K562 (cell line): ENCODE results near the gene DHX36. TPM values are rescaled to one million over a fixed set of nuclear protein-coding genes. Genes with fewer than 3 reads are reported as not detected.

Source experiments
- ATF2 ChIP-seq: sonication (generic); formaldehyde crosslinking; IDR thresholded peaks from 2 replicates; pipeline ENCODE4 v1.8.1; 2022; ENCODE audit warnings: missing genetic modification reagents
- DMBX1 ChIP-seq: fragments of 250-450 bp; sonication (Bioruptor Pico); IDR thresholded peaks from 2 replicates; pipeline ENCODE4 v1.8.0; 2022; ENCODE audit warnings: inconsistent platforms, mild to moderate bottlenecking, moderate library complexity, borderline replicate concordance
- ELF1 ChIP-seq: fragments of 200-800 bp; sonication (Bioruptor generic); IDR thresholded peaks from 2 replicates; pipeline ENCODE4 v1.6.1; 2016; ENCODE audit warnings: missing genetic modification characterization, missing compliant biosample characterization
- ETV5 ChIP-seq: sonication (generic); formaldehyde crosslinking; IDR thresholded peaks from 2 replicates; pipeline ENCODE4 v1.4.0; 2020; ENCODE audit warnings: low read depth, mild to moderate bottlenecking, missing genetic modification reagents
- FOXA1 ChIP-seq: fragments of 450-650 bp; IDR thresholded peaks from 2 replicates; pipeline ENCODE4 v1.6.1; 2016; ENCODE audit warnings: mild to moderate bottlenecking, borderline replicate concordance
- FOXK1 ChIP-seq: sonication (generic); formaldehyde crosslinking; IDR thresholded peaks from 2 replicates; pipeline ENCODE4 v1.8.0; 2022; ENCODE audit warnings: missing genetic modification reagents, mild to moderate bottlenecking, borderline replicate concordance
- HLTF ChIP-seq: fragments of 450-650 bp; IDR thresholded peaks from 2 replicates; pipeline ENCODE4 v1.6.1; 2016
- HNRNPLL ChIP-seq: fragments of 200-400 bp; formaldehyde crosslinking; IDR thresholded peaks from 2 replicates; pipeline ENCODE4 v1.6.1; 2017; ENCODE audit warnings: low read length, low read depth, mild to moderate bottlenecking; ENCODE audit not compliant: poor library complexity, severe bottlenecking
- JUND ChIP-seq, 2 experiments: IDR thresholded peaks; 2 replicates in 1 of 2; 3 replicates in 1 of 2; pipeline ENCODE4 v1.6.1; 2011; ENCODE audit warnings: borderline replicate concordance in 2 of 2, low read depth in 2 of 2, low read length in 2 of 2, improper control_type of control experiment in 1 of 2, missing biosample characterization in 1 of 2, missing genetic modification characterization in 1 of 2, missing genetic modification reagents in 1 of 2
- PRPF4 ChIP-seq: fragments of 200-400 bp; formaldehyde crosslinking; IDR thresholded peaks from one replicate; pipeline ENCODE4 v1.6.1; 2017; ENCODE audit warnings: low read length, low read depth, mild to moderate bottlenecking; ENCODE audit not compliant: insufficient read depth, poor library complexity, severe bottlenecking
- ZHX1 ChIP-seq: fragments of 150-350 bp; conservative IDR thresholded peaks from 2 replicates; pipeline ENCODE4 v1.6.1; 2014; ENCODE audit warnings: low read length
- polyA plus RNA-seq, 8 experiments: library from polyadenylated mRNA; depleted of rRNA in 4 of 8; stranded (reverse) in 5 of 8; unstranded in 3 of 8; fragments of >200 nt; fragmentation: Nextera tagmentation in 2 of 8; fragmentation: Illumina TruSeq in 1 of 8; extraction: Ambion mirVana in 2 of 8; extraction: Trizol in 1 of 8; gene quantifications; 2 replicates each; pipeline versions ENCODE4 v1.2.1 to v1.2.3, GENCODE V29; 2011 to 2014; ENCODE audit warnings: inconsistent platforms in 1 of 8, missing spikeins in 1 of 8
- total RNA-seq, 7 experiments: library from RNA; depleted of rRNA in 6 of 7; stranded (reverse); fragments of >200 nt in 6 of 7; fragmentation: Illumina TruSeq in 2 of 7; extraction: Trizol in 2 of 7; gene quantifications; 2 replicates each; pipeline versions ENCODE4 v1.2.1 to v1.2.3, GENCODE V29; 2011 to 2021; ENCODE audit warnings: low replicate concordance in 1 of 7
- TF ChIP-seq, protein P1 (sequence below): sonication (generic); formaldehyde crosslinking; IDR thresholded peaks from 2 replicates; pipeline ENCODE4 v1.8.0; 2022; ENCODE audit warnings: mild to moderate bottlenecking, missing genetic modification reagents, borderline replicate concordance
- TF ChIP-seq, protein P2 (sequence below): fragments of 250-450 bp; sonication (Bioruptor Pico); IDR thresholded peaks from 2 replicates; pipeline ENCODE4 v1.4.0; 2020

The DHX36 gene
- total and polyA plus RNA-seq, 9 of the 15 experiments (the other 6 are each of a cell fraction or from before 2014, with no cell fraction given) = 44.3 to 98.7 (median 57.0) TPM

GRCh38 chr3:154323891-154324738 is at the start of gene DHX36 (continued):
- 0 out of 2 replicates have a peak, but pooled peaks have one; percentile 53 for TF ChIP-seq FOXK1
- TF ChIP-seq HLTF = no peak
- TF ChIP-seq PRPF4 = no peak
- TF ChIP-seq DMBX1 (CRISPR knock-in tag) = no peak
- peak; percentile 31 for TF ChIP-seq HNRNPLL
- no peak for TF ChIP-seq ZHX1
- TF ChIP-seq JUND (IDR thresholded peaks at IDR 0.05; ENCODE audit: borderline replicate concordance, low read depth, low read length) = peak; percentile 79
- TF ChIP-seq JUND (tag; IDR thresholded peaks at IDR 0.05; ENCODE audit: borderline replicate concordance, low read depth, low read length) = peak; percentile 62; the same call in 1 of the 3 replicates
- TF ChIP-seq, protein P1, sequence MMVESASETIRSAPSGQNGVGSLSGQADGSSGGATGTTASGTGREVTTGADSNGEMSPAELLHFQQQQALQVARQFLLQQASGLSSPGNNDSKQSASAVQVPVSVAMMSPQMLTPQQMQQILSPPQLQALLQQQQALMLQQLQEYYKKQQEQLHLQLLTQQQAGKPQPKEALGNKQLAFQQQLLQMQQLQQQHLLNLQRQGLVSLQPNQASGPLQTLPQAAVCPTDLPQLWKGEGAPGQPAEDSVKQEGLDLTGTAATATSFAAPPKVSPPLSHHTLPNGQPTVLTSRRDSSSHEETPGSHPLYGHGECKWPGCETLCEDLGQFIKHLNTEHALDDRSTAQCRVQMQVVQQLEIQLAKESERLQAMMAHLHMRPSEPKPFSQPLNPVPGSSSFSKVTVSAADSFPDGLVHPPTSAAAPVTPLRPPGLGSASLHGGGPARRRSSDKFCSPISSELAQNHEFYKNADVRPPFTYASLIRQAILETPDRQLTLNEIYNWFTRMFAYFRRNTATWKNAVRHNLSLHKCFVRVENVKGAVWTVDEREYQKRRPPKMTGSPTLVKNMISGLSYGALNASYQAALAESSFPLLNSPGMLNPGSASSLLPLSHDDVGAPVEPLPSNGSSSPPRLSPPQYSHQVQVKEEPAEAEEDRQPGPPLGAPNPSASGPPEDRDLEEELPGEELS = no peak
- peak; percentile 88 for TF ChIP-seq ELF1
- TF ChIP-seq FOXA1 = no peak
- TF ChIP-seq, protein P2, sequence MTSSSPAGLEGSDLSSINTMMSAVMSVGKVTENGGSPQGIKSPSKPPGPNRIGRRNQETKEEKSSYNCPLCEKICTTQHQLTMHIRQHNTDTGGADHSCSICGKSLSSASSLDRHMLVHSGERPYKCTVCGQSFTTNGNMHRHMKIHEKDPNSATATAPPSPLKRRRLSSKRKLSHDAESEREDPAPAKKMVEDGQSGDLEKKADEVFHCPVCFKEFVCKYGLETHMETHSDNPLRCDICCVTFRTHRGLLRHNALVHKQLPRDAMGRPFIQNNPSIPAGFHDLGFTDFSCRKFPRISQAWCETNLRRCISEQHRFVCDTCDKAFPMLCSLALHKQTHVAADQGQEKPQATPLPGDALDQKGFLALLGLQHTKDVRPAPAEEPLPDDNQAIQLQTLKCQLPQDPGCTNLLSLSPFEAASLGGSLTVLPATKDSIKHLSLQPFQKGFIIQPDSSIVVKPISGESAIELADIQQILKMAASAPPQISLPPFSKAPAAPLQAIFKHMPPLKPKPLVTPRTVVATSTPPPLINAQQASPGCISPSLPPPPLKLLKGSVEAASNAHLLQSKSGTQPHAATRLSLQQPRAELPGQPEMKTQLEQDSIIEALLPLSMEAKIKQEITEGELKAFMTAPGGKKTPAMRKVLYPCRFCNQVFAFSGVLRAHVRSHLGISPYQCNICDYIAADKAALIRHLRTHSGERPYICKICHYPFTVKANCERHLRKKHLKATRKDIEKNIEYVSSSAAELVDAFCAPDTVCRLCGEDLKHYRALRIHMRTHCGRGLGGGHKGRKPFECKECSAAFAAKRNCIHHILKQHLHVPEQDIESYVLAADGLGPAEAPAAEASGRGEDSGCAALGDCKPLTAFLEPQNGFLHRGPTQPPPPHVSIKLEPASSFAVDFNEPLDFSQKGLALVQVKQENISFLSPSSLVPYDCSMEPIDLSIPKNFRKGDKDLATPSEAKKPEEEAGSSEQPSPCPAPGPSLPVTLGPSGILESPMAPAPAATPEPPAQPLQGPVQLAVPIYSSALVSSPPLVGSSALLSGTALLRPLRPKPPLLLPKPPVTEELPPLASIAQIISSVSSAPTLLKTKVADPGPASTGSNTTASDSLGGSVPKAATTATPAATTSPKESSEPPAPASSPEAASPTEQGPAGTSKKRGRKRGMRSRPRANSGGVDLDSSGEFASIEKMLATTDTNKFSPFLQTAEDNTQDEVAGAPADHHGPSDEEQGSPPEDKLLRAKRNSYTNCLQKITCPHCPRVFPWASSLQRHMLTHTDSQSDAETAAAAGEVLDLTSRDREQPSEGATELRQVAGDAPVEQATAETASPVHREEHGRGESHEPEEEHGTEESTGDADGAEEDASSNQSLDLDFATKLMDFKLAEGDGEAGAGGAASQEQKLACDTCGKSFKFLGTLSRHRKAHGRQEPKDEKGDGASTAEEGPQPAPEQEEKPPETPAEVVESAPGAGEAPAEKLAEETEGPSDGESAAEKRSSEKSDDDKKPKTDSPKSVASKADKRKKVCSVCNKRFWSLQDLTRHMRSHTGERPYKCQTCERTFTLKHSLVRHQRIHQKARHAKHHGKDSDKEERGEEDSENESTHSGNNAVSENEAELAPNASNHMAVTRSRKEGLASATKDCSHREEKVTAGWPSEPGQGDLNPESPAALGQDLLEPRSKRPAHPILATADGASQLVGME (CRISPR knock-in tag) = no peak
- peak; percentile 62; the same call in 1 of the 2 replicates for TF ChIP-seq ETV5 (CRISPR knock-in tag)
- TF ChIP-seq ATF2 = no peak
